GM18520 (cell line): ENCODE data around the gene LRRC15.
A peak's percentile ranks its signal among the peaks of the same experiment; 100 is the strongest.

Experiments used
- ATAC-seq: cut with Tn5 transposase; IDR thresholded peaks from one replicate; pipeline ENCODE4 v1.9.1; 2021; ENCODE audit not compliant: unreplicated experiment

The LRRC15 gene

GRCh38 chr3:194320744-194321243 is 48.7 kb downstream of the LRRC15 start:
- ATAC-seq = no peak

- no peak for ATAC-seq
Measured at GRCh38 chr3:194320100-194320499, 49.4 kb downstream of the LRRC15 start.

DNA sequence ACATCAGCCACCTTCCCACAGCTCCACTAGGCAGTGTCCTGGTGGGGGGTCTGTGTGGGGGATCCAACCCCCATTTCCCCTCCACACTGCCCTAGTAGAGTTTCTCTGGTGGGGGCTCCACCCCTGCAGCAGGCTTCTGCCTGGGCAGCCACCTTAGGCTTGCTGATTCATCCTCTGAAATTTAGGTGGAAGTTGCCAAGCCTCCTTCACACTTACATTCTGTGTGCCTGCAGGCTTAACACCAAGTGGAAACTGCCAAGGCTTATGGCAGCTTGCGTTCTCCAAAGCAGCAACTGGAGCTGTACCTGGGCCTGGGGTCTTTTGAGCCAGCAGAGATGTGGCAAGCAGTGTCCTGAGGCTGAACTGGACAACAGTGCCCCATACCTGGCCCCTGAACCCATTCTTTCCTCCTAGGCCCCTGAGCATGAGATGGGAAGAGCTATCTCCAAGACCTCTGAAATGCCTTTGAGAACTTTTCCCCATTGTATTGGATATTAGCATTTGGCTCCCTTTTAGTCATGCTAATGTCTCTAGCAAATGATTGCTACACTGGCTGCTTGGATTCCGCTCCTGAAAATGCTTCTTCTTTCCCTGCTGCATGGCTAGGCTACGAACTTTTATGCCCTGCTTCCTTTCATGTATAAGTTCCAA is 50.9 kb downstream of the LRRC15 start:
- no peak for ATAC-seq

- no peak for ATAC-seq
Measured at GRCh38 chr3:194316918-194317317, 52.6 kb downstream of the LRRC15 start.

DNA sequence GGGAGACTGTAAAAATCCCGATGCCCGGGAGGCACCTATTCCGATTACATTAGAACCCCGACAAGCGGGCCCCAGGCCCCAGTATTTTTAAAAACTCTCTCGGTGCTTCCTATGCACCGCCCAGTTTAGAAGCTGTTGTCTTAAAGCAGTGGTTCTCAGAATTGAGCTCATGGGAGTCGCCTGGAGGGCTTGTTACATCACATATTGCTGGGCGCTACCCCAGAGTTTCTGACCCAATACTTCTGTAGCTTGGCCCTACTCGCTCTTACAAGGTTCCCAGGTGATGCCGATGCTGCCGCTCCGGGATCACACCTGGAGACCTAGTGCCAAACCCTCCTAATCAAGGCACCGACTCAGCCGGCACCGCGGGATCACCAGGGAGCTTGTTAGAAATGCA is 53.6 kb downstream of the LRRC15 start:
- ATAC-seq = peak; percentile 6

GRCh38 chr3:194315088-194315964 is 54.2 kb downstream of the LRRC15 start:
- ATAC-seq = peak; percentile 68

GRCh38 chr3:194314388-194315068 is 55.0 kb downstream of the LRRC15 start:
- no peak for ATAC-seq

DNA sequence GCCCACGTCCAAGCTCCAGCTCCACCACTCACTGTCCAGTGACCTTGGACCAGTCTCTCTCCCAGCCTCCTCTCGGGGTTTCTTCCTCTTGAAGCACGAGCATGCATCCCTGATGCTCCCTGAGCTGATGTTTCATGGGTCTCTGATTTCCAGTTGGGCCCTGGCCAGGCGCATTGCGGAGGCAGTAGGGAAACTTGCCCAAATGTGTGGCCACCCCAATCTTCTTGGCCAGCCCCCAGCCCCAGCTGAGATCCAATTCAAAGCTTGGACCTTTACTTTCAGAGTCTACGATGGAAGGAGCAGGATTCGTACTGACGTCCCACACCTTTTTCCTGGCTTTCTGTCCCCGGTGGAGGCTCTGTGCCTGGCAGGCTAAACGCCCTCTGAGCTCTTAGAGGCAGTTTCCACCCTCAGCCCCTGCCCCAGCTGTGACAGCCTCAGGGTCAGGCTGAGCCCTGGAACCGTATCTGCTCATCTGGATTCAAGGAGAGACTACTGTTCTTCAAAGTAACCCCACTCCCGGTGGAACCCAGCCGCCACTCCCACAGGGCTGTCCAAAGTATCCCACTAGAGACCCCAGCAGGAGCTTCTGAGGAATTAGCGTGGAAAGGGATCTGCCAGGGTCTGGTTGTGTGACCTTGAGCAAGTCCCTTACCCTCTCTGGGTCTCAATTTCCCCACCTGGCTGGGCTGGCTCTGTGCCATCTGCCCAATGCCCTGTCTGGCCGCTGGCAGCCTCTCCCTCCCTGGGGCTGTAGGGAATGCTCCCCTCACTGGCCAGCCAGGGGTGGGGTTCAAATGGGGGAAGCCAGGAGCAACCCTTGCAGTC is 55.8 kb downstream of the LRRC15 start:
- ATAC-seq = no peak

DNA sequence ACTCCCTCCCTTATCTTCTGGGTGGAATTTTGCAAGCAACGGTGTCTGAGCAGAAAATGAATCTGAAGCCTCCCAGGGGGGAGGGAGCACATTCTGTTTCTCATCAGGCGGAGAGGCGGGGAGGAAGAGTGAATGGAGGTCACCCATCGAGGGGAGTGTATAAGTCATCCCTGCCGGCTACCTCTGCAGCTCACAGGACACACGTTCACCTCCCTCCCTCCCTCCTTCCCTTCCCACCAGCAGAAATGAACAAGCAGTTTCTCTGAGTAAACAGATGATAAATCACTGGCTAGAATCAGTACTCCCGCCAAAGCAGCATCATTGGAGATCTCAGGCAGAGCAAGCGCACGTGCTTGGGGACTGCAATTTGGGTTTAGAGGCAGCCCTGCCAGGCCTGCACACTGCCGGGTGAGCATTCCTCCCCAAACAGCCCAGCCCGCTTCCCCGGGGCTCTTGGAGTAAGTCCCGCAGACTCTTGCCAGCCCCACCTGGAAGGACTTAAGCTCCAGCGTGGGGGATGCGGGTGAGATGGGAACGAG is 56.7 kb downstream of the LRRC15 start:
- no peak for ATAC-seq

DNA sequence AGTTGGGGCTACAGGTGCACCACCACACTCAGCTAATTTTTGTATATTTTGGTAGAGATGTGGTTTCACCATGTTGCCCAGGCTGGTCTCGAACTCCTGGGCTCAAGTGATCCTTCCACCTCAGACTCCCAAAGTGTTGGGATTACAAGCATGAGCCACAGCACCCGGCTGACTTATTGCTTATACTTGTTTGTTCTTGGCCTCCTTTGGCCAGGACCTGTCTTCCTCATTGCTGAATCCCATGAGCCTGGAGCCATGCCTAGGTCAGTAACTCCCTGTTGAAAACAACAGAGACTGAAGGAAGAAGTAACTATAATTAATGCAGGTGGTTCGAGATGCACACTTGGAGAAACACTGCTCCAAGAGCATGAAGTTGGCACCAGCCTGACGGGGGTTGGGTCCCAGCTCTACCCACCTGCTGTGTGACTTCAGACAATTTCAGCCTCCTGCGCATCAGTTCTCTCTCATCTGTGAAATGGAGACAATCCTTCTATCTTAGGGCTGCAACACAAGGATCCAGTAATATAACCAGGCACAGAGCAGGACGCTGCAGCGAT is 57.3 kb downstream of the LRRC15 start:
- no peak for ATAC-seq

- ATAC-seq = no peak
Measured at GRCh38 chr3:194311000-194311399, 58.5 kb downstream of the LRRC15 start.

DNA sequence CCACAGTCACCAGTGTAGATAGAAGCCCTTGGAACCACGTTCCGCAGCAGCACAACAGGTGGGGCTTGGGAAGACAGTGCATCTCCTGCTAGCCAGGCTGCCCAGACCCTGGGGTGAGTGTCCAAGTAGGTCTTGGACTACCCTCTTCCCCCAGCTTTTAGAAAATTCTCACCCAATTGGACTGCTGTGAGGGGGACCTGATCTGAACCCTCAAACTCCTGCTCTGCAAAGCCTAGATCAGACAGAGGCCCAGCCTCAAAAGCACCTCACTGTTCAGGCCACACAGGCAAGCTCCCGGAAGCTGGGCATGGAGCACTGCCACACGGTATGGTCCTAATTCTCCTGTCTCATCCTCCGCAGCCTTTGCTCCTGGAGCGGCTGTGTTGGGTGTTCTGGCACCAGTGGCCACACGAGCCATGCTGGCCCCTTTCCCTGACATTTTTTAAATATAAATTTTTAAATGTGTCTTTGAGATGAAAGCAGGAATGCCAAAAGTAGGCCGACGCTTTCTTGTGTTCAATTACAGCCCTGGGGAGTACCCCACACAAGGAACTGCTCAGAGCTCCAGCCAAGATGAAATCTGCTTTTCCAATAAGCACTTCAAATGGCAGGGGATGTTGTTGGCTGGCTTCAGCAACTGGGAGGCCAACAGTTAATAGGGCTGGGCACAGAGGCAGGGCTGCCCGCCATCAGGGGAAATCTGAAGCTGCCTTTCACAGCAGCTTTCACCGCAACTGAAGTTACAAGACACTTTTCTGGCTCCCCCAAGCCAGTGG is 59.3 kb downstream of the LRRC15 start:
- ATAC-seq = no peak

GRCh38 chr3:194308601-194309449 is 60.7 kb downstream of the LRRC15 start:
- ATAC-seq = no peak

DNA sequence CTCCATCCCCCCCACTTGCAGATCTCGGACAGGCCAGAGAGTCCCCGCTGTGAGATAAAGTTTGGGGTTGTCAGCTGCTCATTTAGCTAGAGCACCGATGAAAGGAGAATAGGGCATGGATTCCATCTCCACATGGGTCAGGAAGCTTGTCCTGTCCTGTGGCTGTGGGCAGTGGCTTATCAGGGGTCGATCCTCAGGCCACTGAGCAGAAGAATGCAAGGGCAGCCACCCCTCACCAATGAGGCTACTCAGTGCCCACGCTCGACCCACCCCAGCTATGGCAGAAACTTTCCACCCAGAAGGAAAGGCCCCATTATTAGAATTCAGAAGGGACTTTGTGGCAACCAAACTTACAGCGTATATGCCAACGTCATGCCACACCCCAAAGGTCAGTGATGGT is 61.7 kb downstream of the LRRC15 start:
- ATAC-seq = no peak

GRCh38 chr3:194306771-194307640 is 62.5 kb downstream of the LRRC15 start:
- no peak for ATAC-seq

GRCh38 chr3:194306109-194306686 is 63.3 kb downstream of the LRRC15 start:
- ATAC-seq = no peak
